ENCODE data around the gene EFCAB10.
"Not testable (repeated sequence)": the region's sequence is repeated elsewhere in the genome, so short reads cannot be mapped to it uniquely, and the experiment has no call there.

DNA sequence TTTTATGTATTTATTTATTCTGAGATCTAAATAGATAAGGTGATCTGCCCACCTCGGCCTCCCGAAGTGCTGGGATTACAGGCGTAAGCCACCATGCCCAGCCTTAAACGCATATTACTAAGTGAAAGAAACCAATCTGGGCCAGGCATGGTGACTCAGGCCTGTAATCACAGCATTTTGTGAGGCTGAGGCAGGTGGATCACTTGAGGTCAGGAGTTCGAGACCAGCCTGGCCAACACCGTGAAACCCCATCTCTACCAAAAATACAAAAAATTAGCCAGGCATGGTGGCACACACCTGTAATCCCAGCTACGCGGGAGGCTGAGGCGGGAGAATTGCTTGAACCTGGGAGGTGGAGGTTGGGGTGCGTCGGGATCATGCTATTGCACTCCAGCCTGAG is 56.9 kb downstream of the EFCAB10 start:
- TF ChIP-seq, protein P1, sequence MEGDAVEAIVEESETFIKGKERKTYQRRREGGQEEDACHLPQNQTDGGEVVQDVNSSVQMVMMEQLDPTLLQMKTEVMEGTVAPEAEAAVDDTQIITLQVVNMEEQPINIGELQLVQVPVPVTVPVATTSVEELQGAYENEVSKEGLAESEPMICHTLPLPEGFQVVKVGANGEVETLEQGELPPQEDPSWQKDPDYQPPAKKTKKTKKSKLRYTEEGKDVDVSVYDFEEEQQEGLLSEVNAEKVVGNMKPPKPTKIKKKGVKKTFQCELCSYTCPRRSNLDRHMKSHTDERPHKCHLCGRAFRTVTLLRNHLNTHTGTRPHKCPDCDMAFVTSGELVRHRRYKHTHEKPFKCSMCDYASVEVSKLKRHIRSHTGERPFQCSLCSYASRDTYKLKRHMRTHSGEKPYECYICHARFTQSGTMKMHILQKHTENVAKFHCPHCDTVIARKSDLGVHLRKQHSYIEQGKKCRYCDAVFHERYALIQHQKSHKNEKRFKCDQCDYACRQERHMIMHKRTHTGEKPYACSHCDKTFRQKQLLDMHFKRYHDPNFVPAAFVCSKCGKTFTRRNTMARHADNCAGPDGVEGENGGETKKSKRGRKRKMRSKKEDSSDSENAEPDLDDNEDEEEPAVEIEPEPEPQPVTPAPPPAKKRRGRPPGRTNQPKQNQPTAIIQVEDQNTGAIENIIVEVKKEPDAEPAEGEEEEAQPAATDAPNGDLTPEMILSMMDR (IDR thresholded peaks at IDR 0.05), result not testable (repeated sequence)
- TF ChIP-seq RAD21 (conservative IDR thresholded peaks at IDR 0.05 in 1 of 2, IDR thresholded peaks at IDR 0.05 in 1 of 2); MYC (IDR thresholded peaks at IDR 0.05; ENCODE audit: borderline replicate concordance, low read length); CEBPB (IDR thresholded peaks at IDR 0.05); RNF2 (IDR thresholded peaks at IDR 0.05; ENCODE audit: borderline replicate concordance, low read depth); BHLHE40 (IDR thresholded peaks at IDR 0.05; ENCODE audit: low read depth, low read length); EP300 (IDR thresholded peaks at IDR 0.05); JUN (IDR thresholded peaks at IDR 0.05); POLR2A (IDR thresholded peaks at IDR 0.05; ENCODE audit: low read length); SMC3 (IDR thresholded peaks at IDR 0.05); RCOR1 (IDR thresholded peaks at IDR 0.05; ENCODE audit: low read depth, low read length); CHD2 (IDR thresholded peaks at IDR 0.05; ENCODE audit: low read length, partially characterized antibody): not testable (repeated sequence)
- TF ChIP-seq, protein P2, sequence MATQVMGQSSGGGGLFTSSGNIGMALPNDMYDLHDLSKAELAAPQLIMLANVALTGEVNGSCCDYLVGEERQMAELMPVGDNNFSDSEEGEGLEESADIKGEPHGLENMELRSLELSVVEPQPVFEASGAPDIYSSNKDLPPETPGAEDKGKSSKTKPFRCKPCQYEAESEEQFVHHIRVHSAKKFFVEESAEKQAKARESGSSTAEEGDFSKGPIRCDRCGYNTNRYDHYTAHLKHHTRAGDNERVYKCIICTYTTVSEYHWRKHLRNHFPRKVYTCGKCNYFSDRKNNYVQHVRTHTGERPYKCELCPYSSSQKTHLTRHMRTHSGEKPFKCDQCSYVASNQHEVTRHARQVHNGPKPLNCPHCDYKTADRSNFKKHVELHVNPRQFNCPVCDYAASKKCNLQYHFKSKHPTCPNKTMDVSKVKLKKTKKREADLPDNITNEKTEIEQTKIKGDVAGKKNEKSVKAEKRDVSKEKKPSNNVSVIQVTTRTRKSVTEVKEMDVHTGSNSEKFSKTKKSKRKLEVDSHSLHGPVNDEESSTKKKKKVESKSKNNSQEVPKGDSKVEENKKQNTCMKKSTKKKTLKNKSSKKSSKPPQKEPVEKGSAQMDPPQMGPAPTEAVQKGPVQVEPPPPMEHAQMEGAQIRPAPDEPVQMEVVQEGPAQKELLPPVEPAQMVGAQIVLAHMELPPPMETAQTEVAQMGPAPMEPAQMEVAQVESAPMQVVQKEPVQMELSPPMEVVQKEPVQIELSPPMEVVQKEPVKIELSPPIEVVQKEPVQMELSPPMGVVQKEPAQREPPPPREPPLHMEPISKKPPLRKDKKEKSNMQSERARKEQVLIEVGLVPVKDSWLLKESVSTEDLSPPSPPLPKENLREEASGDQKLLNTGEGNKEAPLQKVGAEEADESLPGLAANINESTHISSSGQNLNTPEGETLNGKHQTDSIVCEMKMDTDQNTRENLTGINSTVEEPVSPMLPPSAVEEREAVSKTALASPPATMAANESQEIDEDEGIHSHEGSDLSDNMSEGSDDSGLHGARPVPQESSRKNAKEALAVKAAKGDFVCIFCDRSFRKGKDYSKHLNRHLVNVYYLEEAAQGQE (IDR thresholded peaks at IDR 0.05), result not testable (repeated sequence)

Measured in A549 (cell line).